NCI-H2227 treated with DMSO at 0.1 percent for 48 hours (cell line): ENCODE results near the gene PGAP6.
"Not testable (repeated sequence)": the region's sequence is repeated elsewhere in the genome, so short reads cannot be mapped to it uniquely, and the experiment has no call there.

Experiments
- DNase-seq: peaks from one replicate; lab custom pipeline; 2025; lab: John Stamatoyannopoulos, UW

Gene PGAP6

DNA sequence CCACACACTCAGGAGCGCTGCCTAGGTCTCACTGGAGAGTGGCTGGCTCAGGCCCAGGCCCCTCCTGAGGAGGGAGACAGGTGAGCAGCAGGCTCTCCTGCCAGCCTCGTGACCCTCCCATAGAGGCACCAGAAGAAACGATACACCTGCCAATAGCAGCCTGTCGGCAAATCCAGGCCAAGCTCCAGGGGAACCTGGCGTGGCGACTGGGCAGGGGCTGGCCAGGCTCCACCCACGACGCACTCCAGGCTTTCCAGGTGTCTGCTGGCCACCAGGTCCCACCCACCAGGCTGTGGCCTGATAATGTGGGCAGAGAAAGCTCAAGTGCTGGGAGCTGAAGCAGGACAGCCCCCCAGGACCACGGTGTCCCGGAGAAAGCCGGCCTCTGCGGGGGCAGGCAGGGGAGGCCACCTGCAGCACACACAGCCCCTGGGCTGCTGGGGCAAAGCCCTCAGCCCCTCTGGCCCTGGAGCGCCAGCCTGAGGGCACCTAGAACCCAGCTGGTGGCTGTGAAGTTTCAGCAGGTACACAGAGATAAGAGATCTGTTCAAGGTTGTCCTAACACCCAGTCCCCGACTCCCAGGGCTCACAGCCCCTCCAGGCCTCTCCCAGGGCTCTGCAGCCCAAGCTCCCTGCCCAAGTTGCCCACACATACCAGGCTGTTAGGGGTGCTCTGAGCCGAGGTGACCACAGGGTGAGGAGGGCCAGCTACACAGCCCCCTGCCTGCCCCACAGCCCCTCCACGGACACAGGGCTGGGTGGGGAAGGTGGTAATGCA, 2.4 kb downstream of the PGAP6 start:
- no peak for DNase-seq

GRCh38 chr16:378821-379182, 3.0 kb downstream of the PGAP6 start:
- DNase-seq = no peak

DNA sequence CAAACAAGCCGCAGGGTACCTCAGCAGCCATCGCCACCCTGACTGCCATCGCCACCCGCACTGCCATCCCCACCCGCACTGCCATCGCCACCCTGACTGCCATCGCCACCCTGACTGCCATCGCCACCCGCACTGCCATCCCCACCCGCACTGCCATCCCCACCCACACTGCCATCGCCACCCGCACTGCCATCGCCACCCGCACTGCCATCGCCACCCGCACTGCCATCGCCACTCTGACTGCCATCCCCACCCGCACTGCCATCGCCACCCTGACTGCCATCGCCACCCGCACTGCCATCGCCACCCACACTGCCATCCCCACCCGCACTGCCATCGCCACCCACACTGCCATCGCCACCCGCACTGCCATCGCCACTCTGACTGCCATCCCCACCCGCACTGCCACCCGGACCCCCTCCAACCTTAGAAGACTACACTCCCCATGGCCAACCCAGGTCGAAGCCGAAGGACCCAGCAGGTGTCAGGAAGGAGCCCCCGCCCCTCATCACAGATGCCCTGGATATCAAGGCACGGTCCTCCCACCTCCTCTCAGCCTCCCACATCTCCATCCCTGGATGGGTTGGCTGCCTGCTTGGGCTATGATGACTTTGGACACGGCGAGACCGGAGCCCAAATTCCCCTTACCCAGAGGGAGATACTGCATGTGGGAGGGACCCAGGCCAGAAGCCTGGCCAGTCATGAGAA, 3.5 kb downstream of the PGAP6 start:
- not testable (repeated sequence) for DNase-seq

- DNase-seq = no peak
Measured at GRCh38 chr16:377419-377951, 4.3 kb downstream of the PGAP6 start.

DNA sequence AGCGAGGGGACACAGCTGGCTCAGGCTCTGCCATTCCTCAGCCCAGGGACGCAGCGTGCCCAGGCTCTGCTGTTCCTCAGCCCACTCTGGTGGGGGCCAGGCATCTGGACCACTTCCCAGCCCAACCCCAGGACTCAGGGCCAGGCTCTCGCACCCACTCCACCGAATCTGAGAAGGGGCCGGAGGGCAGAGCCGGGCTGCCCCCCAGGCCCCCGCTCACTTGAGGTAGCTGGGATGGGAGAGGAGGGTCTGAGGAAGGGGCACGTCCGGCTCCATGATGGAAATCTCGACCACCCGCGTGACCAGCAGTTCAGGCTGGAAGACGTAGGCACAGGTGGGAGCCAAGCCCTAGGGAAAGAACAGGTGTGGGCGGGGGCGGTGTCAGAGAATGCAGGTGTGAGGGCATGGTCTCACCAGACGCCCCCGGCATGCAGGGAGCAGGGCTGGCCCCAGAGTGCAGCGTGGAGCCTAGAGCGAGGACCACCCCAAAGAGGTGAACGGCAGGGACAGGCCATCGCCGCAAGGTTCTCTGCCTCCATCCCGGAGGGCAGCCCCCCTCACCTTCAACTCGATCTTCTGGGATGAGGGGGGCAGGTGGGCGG, 4.9 kb downstream of the PGAP6 start:
- DNase-seq = no peak

- DNase-seq = no peak
Measured at GRCh38 chr16:375927-376816, 5.6 kb downstream of the PGAP6 start.

DNA sequence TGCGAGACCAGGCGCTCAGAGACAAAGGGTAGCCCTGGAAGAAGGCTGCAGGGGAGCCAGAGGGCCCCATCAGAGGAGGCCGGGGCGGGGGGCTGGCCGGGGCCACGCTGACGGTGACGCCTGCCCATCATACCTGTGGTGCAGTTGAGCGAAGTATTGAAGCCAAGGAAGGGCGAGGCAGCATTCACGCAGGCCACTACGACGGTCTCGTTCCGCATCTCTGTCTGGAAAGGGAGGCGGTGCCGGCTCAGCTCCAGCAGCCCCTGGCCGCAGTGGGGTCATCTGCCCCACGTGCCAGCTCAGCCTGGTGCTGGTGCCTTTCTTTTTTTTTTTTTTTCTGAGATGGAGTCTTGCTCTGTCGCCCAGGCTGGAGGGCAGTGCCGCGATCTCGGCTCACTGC, 6.6 kb downstream of the PGAP6 start:
- no peak for DNase-seq

DNA sequence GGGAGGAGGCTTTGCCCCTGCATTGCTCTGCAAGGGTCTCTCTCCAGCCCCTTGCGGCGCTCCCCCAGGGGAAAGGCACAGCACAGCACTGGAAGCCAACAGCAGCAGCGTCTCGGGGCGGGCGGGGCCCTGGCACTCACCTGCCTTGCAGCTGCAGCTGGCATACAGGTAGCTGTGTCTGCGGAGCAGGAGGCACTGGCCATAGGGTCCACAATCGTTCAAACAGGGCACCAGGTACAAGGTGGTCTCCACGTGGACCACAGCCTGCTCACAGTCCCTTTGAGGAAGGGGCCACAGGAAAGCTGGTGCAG, 7.2 kb downstream of the PGAP6 start:
- DNase-seq = no peak

DNA sequence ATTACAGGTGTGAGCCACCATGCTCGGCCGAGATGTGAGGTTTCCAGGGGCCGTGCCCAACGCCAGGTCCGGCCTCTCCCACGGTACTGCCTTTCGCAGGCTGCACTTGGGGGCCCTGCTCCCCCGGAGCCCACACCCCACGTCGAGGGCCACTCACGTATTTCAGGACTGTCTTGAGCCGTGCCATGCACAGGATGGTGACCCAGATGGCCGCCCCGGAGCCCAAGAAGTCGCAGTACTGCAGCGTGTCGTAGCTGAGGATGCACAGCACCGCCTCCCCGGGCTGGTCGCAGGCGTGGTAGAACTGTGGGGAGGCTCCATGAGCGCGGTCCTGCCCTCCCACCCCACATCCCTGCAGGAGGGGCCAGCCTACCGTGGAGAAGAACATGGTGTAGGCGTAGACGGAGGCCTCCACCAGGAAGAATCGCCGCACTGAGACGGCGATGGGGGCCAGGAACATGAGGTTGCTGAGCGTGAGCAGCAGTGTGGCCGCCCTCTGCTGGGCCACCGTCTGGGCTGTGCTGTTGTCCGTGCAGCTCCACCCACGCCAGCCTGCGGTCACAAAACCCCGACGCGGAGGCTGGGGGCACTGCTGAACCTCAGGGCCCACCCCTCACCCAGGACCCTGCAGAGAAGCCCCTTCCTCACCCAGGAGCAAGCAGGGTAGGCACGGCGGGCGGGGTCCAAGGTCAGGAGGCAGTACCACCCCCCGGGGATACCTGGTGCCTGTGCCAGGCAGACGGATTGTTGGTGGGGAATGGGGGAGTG, 7.7 kb downstream of the PGAP6 start:
- no peak for DNase-seq

DNA sequence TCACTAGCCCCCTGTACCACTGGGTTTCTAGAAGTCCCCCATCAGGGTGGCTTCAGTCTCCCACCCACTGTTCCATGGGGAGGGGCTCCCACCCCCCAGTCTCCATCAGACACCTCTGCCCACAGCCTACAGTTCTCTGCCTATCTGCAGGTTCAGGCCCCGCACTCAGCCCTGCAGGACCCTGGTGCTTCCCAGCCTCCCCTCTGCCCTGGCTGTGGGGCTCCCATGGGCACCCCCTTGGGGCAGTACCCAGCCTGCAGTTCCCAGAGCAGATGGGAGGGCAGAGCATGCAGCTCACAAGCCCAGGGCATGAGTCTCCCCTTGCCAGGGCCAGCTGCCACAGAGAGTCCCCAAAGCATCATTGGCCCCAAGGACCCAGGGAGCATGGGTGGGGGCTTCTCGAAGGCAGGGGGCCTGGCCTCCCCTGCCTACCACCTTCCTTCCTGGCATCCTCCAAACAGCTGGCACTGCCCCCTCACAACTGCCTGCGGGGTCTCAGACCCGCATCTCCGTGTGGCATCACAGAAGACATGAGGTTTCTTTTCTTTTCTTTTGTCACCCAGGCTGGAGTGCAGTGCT, 8.7 kb downstream of the PGAP6 start:
- no peak for DNase-seq

GRCh38 chr16:372302-372983, 9.3 kb downstream of the PGAP6 start:
- no peak for DNase-seq

DNA sequence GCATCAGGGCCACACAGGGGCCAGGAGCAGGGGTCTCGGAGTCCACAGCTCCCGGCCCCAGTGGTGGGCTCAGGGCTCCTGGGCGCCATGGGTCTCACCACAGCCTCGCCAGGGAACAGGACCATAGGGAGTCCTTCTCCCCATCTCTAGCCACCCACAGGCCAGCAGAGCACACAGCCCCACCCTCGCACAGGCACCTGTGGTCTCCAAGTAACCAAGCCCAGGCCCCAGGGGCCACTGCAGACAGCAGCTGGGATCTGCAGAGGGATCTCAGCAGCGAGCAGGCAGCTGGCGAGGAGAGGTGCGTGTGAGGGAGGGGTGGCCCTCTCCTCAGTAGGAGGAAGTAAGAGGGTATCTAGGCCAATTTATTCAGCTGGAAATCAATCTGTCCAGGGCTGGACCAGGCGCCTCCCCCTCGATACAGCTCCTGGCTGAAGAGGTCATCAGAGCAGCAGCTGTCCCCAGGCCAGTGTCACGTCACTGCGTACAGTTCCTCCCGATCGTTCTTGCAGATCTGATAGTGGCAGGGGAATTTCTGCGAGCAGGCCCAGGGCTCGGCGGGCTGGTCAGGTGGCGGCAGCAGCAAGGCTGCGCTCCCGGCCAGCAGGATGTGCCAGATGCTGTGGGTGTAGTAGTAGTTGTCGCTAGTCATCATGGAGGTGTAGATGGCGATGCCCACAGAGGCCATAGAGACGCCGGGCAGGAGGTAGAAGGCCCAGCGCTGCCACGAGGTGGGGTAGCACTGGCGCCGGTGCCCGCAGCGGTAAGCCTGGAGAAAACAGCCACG, 10.1 kb downstream of the PGAP6 start:
- DNase-seq = no peak

GRCh38 chr16:370979-371514, 10.7 kb downstream of the PGAP6 start:
- no peak for DNase-seq

GRCh38 chr16:370443-370842, 11.3 kb downstream of the PGAP6 start, which contains the start of gene MRPL28:
MRPL28 (minus strand) TSS chr16:370538; CDS start chr16:370218, 320 bp downstream.
- DNase-seq = peak; percentile 94

- no peak for DNase-seq
Measured at GRCh38 chr16:369866-370436, 11.8 kb downstream of the PGAP6 start.

GRCh38 chr16:369275-369865, 12.4 kb downstream of the PGAP6 start:
- DNase-seq = no peak

- no peak for DNase-seq
Measured at GRCh38 chr16:368388-369158, 13.2 kb downstream of the PGAP6 start.
